EH (cell line): ENCODE data around the gene KAZN.
"Not testable (repeated sequence)": the region's sequence is repeated elsewhere in the genome, so short reads cannot be mapped to it uniquely, and the experiment has no call there.

Experiments used
- DNase-seq: peaks from one replicate; pipeline ENCODE4 v3.0.0-alpha.2; 2015; ENCODE audit warnings: low read depth

KAZN gene

GRCh38 chr1:14598498-14599182 lies at the start of gene KAZN:
TSS of gene KAZN (plus strand) at chr1:14598685.
- DNase-seq, result no peak

- DNase-seq, result no peak
Observed at GRCh38 chr1:14549897-14550620, 48.4 kb upstream of the KAZN start.

GRCh38 chr1:14551386-14551785 lies 47.1 kb upstream of the KAZN start:
- no peak for DNase-seq

GRCh38 chr1:14552246-14552965 lies 46.1 kb upstream of the KAZN start:
- DNase-seq, result no peak

GRCh38 chr1:14553711-14554110 lies 44.8 kb upstream of the KAZN start:
- no peak for DNase-seq

- DNase-seq, result no peak
Observed at GRCh38 chr1:14555091-14555490, 43.4 kb upstream of the KAZN start.

GRCh38 chr1:14561014-14561693 lies 37.3 kb upstream of the KAZN start:
- DNase-seq, result no peak

GRCh38 chr1:14565090-14565489 lies 33.4 kb upstream of the KAZN start:
- no peak for DNase-seq

GRCh38 chr1:14567056-14567455 lies 31.4 kb upstream of the KAZN start:
- no peak for DNase-seq

- no peak for DNase-seq
Observed at GRCh38 chr1:14567903-14568302, 30.6 kb upstream of the KAZN start.

GRCh38 chr1:14568716-14569355 lies 29.6 kb upstream of the KAZN start:
- no peak for DNase-seq

GRCh38 chr1:14570514-14570913 lies 28.0 kb upstream of the KAZN start:
- DNase-seq, result no peak

- no peak for DNase-seq
Observed at GRCh38 chr1:14571810-14572767, 26.4 kb upstream of the KAZN start.

GRCh38 chr1:14572861-14573260 lies 25.6 kb upstream of the KAZN start:
- no peak for DNase-seq

- DNase-seq, result no peak
Observed at GRCh38 chr1:14576155-14576554, 22.3 kb upstream of the KAZN start.

- no peak for DNase-seq
Observed at GRCh38 chr1:14577261-14577660, 21.2 kb upstream of the KAZN start.

GRCh38 chr1:14578156-14578555 lies 20.3 kb upstream of the KAZN start:
- no peak for DNase-seq

GRCh38 chr1:14580295-14580694 lies 18.2 kb upstream of the KAZN start:
- DNase-seq, result not testable (repeated sequence)

GRCh38 chr1:14580986-14581385 lies 17.5 kb upstream of the KAZN start:
- no peak for DNase-seq

- DNase-seq, result no peak
Observed at GRCh38 chr1:14583788-14584187, 14.7 kb upstream of the KAZN start.

- no peak for DNase-seq
Observed at GRCh38 chr1:14585728-14586127, 12.8 kb upstream of the KAZN start.
